ENCODE results near the gene BZW2.

Gene BZW2

GRCh38 chr7:16724344-16724743 is 78.4 kb downstream of the BZW2 start:
- no peak for DNase-seq

DNA sequence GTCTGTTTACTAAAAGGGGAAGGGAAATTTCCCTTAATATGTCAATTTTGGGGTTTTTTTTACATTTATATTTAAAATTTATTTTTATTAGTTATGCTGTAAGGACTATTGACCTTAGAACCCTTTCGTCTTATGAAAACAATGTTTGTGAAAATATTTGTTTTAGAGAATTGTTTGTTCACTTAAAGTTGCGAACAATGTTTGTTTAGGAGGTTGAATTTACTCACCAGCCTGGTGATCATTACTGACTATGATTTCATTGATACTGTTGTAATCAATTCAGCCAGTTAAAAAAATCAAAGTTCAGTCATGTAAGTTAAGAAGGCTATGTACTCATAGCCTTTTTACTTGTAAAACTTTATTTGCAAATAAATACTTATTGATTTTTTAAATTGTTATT is 80.2 kb downstream of the BZW2 start:
- DNase-seq = no peak

- no peak for DNase-seq
Observed at GRCh38 chr7:16727736-16728135, 81.8 kb downstream of the BZW2 start.

- DNase-seq = no peak
Observed at GRCh38 chr7:16728811-16729210, 82.8 kb downstream of the BZW2 start.

GRCh38 chr7:16729541-16729940 is 83.6 kb downstream of the BZW2 start:
- no peak for DNase-seq

GRCh38 chr7:16730937-16731336 is 85.0 kb downstream of the BZW2 start:
- DNase-seq = no peak

DNA sequence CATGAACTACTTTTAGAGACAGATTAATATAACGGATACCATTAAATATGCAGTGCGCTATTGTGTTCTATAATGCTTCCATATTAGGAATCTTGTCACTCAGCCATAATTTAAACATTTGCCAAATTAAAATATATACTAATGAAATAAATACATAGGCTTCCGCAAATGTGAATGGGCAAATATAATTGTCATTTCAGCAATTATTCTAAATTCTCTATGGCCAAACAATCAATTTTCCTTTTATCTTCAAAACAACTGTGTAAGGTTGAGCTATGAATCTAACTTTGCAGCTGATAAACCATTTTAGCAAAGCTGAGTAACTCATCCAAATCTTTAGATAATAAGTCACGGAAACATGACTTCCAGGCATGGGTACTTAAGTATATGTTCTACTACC is 86.8 kb downstream of the BZW2 start:
- no peak for DNase-seq

GRCh38 chr7:16734148-16734726 is 88.3 kb downstream of the BZW2 start:
- DNase-seq = no peak

- peak; percentile 51 for DNase-seq
Observed at GRCh38 chr7:16735020-16735419, 89.0 kb downstream of the BZW2 start.

GRCh38 chr7:16738011-16738688 is 92.2 kb downstream of the BZW2 start:
- DNase-seq = no peak

DNA sequence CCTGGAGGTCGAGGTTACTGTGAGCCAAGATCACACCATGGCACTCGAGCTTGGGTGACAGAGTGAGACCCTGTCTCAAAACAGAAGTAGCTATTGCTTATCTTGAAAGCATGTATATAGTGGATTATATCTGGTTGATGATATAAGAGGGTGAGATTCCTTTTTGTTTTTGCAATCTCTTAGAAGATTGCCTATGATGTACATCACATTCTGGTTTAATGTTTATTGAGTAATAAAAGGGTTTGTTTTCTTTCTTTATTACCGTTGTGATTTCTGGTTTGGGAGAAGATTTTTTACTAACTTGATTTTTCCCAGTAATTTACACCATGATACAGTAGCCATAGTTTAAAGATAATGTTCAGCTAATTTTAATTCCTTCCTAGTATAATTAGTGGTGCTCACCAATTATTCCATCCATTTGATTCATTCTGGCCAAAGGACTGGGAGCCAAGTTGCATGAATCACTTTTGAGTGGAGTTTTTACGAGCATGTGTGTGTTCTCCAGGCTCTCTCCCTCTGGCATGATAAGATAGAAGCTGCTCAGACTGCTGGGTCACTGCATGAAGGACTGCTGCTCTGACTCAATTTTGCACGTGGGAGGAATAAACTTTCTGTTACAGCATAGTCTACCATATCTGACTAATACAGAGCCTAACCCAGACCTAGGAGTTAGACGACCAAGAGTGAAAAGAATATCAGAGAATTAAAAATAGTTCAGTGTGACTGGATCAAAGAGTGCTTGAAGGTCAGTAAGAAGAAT is 94.1 kb downstream of the BZW2 start:
- DNase-seq = no peak

GRCh38 chr7:16740623-16740953 is 94.6 kb downstream of the BZW2 start:
- DNase-seq = no peak

DNA sequence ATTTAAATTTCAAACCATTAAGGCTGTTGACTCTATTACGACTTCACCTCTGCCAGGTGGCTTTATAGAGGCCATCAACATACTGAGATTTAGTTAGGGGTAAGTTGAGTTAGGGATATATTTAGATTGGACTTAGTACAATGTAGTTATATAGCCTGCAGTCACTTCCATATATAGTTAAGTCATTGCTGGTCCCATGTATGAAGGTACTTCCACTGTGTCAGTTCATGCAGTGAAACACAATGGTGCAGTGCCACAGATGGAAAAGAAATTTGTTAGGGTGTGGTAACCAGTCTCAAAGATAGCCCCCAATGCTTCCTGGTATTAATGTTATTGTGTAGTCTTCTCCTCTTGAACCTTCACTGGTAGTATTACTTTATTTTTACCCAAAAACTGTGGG is 95.0 kb downstream of the BZW2 start:
- DNase-seq = no peak

GRCh38 chr7:16741676-16742075 is 95.7 kb downstream of the BZW2 start:
- DNase-seq = no peak

- no peak for DNase-seq
Observed at GRCh38 chr7:16742547-16742946, 96.6 kb downstream of the BZW2 start.

- no peak for DNase-seq
Observed at GRCh38 chr7:16743236-16743635, 97.3 kb downstream of the BZW2 start.

- DNase-seq = no peak
Observed at GRCh38 chr7:16744518-16745250, 98.7 kb downstream of the BZW2 start.

DNA sequence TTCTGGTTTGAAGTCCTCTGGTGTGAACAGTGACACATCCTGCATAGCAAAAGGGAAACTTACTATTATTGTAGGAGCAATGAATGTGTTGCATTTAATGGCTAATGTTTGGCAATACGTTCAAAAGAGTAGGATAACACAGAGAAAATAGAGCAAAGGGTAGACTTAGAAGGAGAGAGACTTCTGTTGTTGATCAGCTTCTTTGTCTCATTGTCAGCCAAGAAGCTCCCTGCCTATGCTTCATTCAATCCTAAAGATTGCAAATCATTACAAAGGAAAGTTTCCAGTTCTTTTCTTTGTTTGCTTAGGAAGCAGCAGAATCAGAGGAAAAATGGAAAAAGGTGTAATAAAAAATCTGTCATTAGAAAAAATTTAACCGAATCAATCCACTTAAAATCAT is 99.7 kb downstream of the BZW2 start:
- no peak for DNase-seq

DNA sequence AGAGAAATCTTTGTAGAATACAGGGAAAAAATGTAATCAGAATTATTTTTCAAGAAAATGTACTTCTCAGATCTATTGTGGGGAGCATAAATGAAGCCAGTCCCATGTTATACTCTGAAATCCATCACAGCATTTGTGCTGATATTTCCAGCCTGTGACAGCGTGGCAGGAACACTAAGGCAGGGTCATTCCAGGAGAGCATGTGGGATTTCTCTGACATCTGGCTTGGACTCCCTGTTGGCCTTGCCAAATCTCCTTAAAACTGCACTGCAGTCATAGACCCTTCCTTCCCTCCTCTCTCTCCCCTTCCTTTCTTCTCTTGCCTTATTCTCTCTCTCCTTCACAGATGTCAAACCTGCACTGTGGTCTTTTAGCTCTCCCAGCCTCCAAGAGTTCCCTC is 101.1 kb downstream of the BZW2 start:
- no peak for DNase-seq

DNA sequence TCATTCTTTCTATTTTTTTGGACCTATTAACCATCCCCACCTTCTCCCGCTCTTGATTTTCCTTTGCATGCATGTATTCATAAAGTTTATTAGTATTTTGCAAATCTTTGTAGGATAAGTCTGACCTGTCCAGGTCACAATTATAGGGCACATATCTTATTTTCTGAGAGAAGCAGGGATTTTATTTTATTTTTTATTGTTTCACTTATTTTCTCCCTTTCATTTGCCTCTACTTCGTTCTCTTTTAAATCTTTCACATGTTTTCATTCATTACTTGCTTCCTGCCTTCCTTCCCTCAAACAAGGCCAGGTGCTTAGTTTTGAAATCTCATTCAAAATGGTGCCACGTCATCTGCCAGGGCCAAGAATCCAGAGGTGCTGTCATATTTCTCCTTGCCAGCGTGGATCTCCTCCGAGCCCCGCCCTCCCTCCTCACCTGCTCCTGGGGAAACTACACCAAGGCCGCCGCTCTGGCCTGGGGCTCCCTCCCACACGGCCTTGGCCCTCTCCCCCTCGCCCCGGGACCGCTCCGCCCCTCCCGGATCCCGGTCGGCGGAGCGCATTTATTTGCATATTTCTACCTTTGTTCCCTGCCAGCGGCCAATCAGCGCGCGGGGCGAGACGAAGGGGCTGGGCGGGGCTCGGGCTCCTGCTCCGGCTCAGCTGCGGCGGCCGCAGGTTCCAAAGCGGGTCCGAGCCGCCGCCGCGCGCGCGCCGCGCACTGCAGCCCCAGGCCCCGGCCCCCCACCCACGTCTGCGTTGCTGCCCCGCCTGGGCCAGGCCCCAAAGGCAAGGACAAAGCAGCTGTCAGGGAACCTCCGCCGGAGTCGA is 107.3 kb downstream of the BZW2 start, which contains the start of gene TSPAN13:
Gene TSPAN13 (plus strand): TSS at position 654 of the 830 bp plus-strand sequence. CDS start 213 bp downstream, outside the sequence.
- DNase-seq = peak; percentile 90

DNA sequence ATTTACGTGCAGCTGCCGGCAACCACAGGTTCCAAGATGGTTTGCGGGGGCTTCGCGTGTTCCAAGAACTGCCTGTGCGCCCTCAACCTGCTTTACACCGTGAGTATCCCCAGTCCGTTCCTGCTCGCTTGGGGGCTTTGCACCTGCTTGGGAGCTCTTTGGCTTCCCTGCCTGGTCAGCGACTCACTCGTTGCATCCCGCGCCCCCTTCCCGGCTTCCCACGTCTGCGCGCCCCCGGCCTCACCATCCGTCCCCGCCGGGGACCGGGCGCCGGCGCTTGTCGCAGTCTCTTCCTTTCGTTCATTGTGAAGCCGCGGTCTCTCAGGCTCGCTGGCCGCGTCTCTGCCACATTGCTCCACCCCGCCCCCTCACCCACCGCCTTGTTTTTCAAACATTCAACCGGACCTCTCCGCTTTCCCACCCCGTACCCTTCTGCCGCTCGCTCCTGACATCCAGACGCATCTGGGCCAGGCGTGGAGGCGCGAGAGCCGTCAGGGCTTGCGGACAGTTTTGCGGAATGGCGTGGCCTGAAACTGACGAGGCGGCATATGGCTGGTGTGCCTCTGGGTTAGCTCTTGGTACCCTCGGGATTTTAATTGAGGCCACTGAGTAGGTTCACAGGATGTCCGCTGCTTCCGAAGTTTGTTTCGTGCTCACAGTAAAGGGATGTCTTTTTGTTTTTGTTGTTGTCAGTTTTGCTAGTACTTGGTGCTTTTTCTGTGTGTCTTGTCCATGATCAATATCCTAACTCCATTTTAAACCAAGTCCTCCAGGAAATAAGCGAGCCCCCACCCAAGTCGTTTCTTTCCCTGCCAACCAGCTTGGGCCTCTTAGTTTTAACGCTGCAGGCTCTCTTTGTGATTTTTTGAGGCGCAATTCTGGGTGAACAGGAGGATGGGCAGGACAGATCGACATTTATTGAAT is 108.2 kb downstream of the BZW2 start:
- peak; percentile 92 for DNase-seq

Data from retina (tissue), 1 donor.